GM18526 (cell line): ENCODE data around the gene TUT4.

Experiments used
- POLR2A ChIP-seq: IDR thresholded peaks from 3 replicates; pipeline ENCODE4 v1.6.1; 2011; ENCODE audit not compliant: insufficient read length; ENCODE audit errors: extremely low read depth

TUT4 gene

GRCh38 chr1:52553362-52554266, 722 bp upstream of the TUT4 start:
- TF ChIP-seq POLR2A, result peak; percentile 53

GRCh38 chr1:52552236-52552504, 722 bp downstream of the TUT4 start:
- TF ChIP-seq POLR2A, result no peak

GRCh38 chr1:52551507-52552235, 1.2 kb downstream of the TUT4 start:
- no peak for TF ChIP-seq POLR2A

GRCh38 chr1:52550447-52550846, 2.4 kb downstream of the TUT4 start:
- TF ChIP-seq POLR2A, result no peak

- no peak for TF ChIP-seq POLR2A
These were observed 3.6 kb downstream of the TUT4 start for GRCh38 chr1:52549267-52549666.

GRCh38 chr1:52546852-52547251, 6.0 kb downstream of the TUT4 start:
- no peak for TF ChIP-seq POLR2A

GRCh38 chr1:52544665-52545525, 8.0 kb downstream of the TUT4 start:
- TF ChIP-seq POLR2A, result no peak

- no peak for TF ChIP-seq POLR2A
These were observed 10.7 kb downstream of the TUT4 start for GRCh38 chr1:52542085-52542688.

- no peak for TF ChIP-seq POLR2A
These were observed 17.7 kb downstream of the TUT4 start for GRCh38 chr1:52534928-52535764.

GRCh38 chr1:52533713-52534112, 19.2 kb downstream of the TUT4 start:
- TF ChIP-seq POLR2A, result no peak

GRCh38 chr1:52532731-52533327, 20.1 kb downstream of the TUT4 start:
- no peak for TF ChIP-seq POLR2A

- no peak for TF ChIP-seq POLR2A
These were observed 20.6 kb downstream of the TUT4 start for GRCh38 chr1:52532247-52532646.

GRCh38 chr1:52531249-52531872, 21.5 kb downstream of the TUT4 start:
- TF ChIP-seq POLR2A, result no peak
